ENCODE measurements around the gene TESPA1. TPM values are rescaled to one million over a fixed set of nuclear protein-coding genes. Genes with fewer than 3 reads are reported as not detected.

Gene TESPA1
- total and polyA plus RNA-seq, 2 of the 4 experiments (the other 2 are of a cell fraction): not detected

DNA sequence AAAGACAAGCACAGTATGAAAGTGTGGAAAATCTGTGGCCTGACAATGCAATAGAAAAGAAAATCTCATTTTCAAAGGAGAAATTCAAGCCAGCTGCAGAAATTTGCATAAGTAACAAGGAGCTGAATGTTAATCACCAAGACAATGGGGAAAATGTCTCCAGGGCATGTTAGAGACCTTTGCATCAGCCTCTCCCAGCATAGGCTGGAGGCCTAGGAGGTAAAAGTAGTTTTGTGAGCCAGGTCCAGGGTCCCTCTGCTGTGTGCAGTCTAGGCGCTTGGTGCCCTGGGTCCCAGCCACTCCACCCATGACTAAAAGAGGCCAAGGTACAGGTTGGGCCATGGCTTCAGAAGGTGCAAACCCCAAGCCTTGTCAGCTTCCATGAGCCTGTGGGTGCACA lies 58.3 kb downstream of the TESPA1 start:
- ChIA-PET POLR2A (ENCODE audit: unreplicated experiment) (no interaction called here), CTCF (no interaction called here)
- no peaks in the 10 kb centered on the region for H3K9me3 ChIP-seq (ENCODE audit: control insufficient read depth, insufficient read depth, low read length)
- no peaks in the 10 kb centered on the region for H3K27me3 ChIP-seq (ENCODE audit: control insufficient read depth, insufficient read depth, low read length)
- no peak overlapping the region for H2BK15ac ChIP-seq (ENCODE audit: low read depth, low read length)
- H2AK5ac ChIP-seq (ENCODE audit: low read depth, low read length): no peak overlapping the region
- H3K36me3 ChIP-seq (ENCODE audit: control insufficient read depth, insufficient read depth, low read length): no peaks in the 10 kb centered on the region
- H3K18ac ChIP-seq (ENCODE audit: low read depth, low read length): no peak overlapping the region
- no peak overlapping the region for H3K23ac ChIP-seq (ENCODE audit: low read depth, low read length)
- no peak overlapping the region for H2BK120ac ChIP-seq (ENCODE audit: low read depth, low read length)
- no peak for DNase-seq
- H3K4ac ChIP-seq (ENCODE audit: low read depth, low read length): no peak overlapping the region
- H2AK9ac ChIP-seq (replicated peaks; ENCODE audit: low read depth, low read length, poor library complexity): no peak overlapping the region
- H4K8ac ChIP-seq (ENCODE audit: low read depth in 2 of 2, low read length in 2 of 2): no peak overlapping the region
- no peak overlapping the region for H2BK5ac ChIP-seq (ENCODE audit: low read depth, low read length, poor library complexity, severe bottlenecking)
- H3K27ac ChIP-seq (ENCODE audit: insufficient read depth, low read length): no peak overlapping the region
- WGBS, 2 experiments (ENCODE audit: extremely low coverage in 2 of 2, insufficient read length in 1 of 2): no CpG with 5 or more reads among the region's 1 CpG
- TF ChIP-seq SMC3 (IDR thresholded peaks at IDR 0.05; ENCODE audit: low read depth, low read length) (no peak), CHD1 (IDR thresholded peaks at IDR 0.05; ENCODE audit: low read depth, low read length) (no peak)
- no peak for ATAC-seq (ENCODE audit: low read depth)
- H3K4me3 ChIP-seq (ENCODE audit: insufficient read depth, low read depth, low read length): no peak overlapping the region
- no peaks in the 10 kb centered on the region for H3K9me1 ChIP-seq (ENCODE audit: insufficient read depth, low read length)
- dilution Hi-C loops (cut with HindIII; ENCODE audit: low sequenced_read_pairs, unreplicated experiment): no loop called here
- no peaks in the 10 kb centered on the region for H3K4me1 ChIP-seq (ENCODE audit: control insufficient read depth, insufficient read depth, low read length)
- H3K9ac ChIP-seq (ENCODE audit: low read depth, low read length): no peak overlapping the region
- BruUV-seq (replicated peaks): no TSS peak
- H4K5ac ChIP-seq (ENCODE audit: low read depth, low read length): no peak overlapping the region
- no peak overlapping the region for H4K91ac ChIP-seq (ENCODE audit: insufficient read depth, low read depth, low read length)
- intact Hi-C loops (cut with micrococcal nuclease): no loop called here
- no peak overlapping the region for H2BK20ac ChIP-seq (ENCODE audit: low read depth, low read length)
- no peaks in the 10 kb centered on the region for H3K79me1 ChIP-seq (ENCODE audit: low read depth in 1 of 2, low read length in 2 of 2)
- H3K14ac ChIP-seq (replicated peaks; ENCODE audit: low read depth, low read length): no peak overlapping the region
- in situ Hi-C loops (cut with MboI; ENCODE audit: low sequenced_read_pairs): no loop called here
- H4K20me1 ChIP-seq (ENCODE audit: insufficient read depth, low read length): no peaks in the 10 kb centered on the region
- H2AFZ ChIP-seq (replicated peaks; ENCODE audit: low read length, poor library complexity): no peak overlapping the region
- H3K4me2 ChIP-seq (ENCODE audit: low read depth, low read length): no peak overlapping the region
- H3K56ac ChIP-seq (ENCODE audit: extremely low read depth, insufficient read depth, low read length): no peak overlapping the region

All from IMR-90 (cell line).